Activated T-cell treated with anti-CD3 and anti-CD28 coated beads, Interleukin-2, amount 50 U/mL, for 24 hours (primary cell): ENCODE results near the gene LRRC2.

ENCODE experiments used
- DNase-seq: peaks from one replicate; pipeline ENCODE4 v3.0.0-alpha.2; 2020
- H3K27ac Mint-ChIP-seq: 2 replicates; pipeline ENCODE4 v1.8.0; 2020; ENCODE audit warnings: mild to moderate bottlenecking, mixed read lengths
- H3K27me3 Mint-ChIP-seq: 2 replicates; pipeline ENCODE4 v1.8.0; 2020; ENCODE audit warnings: mixed read lengths
- H3K36me3 Mint-ChIP-seq: 2 replicates; pipeline ENCODE4 v1.8.0; 2020; ENCODE audit warnings: low read depth, mixed read lengths
- H3K4me1 Mint-ChIP-seq: 2 replicates; pipeline ENCODE4 v1.8.0; 2020; ENCODE audit warnings: low read depth, mixed read lengths
- H3K4me3 Mint-ChIP-seq: 2 replicates; pipeline ENCODE4 v1.8.0; 2020; ENCODE audit warnings: mild to moderate bottlenecking, moderate library complexity, mixed read lengths
- H3K9me3 Mint-ChIP-seq: 2 replicates; pipeline ENCODE4 v1.8.0; 2020; ENCODE audit warnings: mixed read lengths

Gene LRRC2

GRCh38 chr3:46466273-46466672 is 99.8 kb downstream of the LRRC2 start:
- Mint-ChIP-seq H3K36me3 (no peaks in the 10 kb centered on the region), H3K27me3 (peaks cover 51% of the 10 kb centered on the region), H3K9me3 (no peaks in the 10 kb centered on the region), H3K27ac (no peak overlapping the region), H3K4me1 (no peaks in the 10 kb centered on the region), H3K4me3 (no peak overlapping the region)
- no peak for DNase-seq
